ENCODE measurements around the gene GNAQ. TPM values are rescaled to one million over a fixed set of nuclear protein-coding genes. Genes with fewer than 3 reads are reported as not detected.

GNAQ gene
- total and polyA plus RNA-seq, 2 of the 13 experiments (the other 11 are each of a cell fraction or from before 2014, with no cell fraction given), result 16.5 to 17.7 TPM

- ATAC-seq, result no peak
- Histone ChIP-seq H3K27ac (ENCODE audit: extremely low read length, insufficient read depth, low read length) (no peak overlapping the region), H2AFZ (ENCODE audit: low read length) (no peak overlapping the region), H3K4me2 (ENCODE audit: low read depth, low read length) (no peak overlapping the region), H3K4me3 (replicated peaks in 1 of 3; ENCODE audit: insufficient read depth in 1 of 3, low read depth in 2 of 3, low read length in 3 of 3) (no peak overlapping the region), H3K27me3 (ENCODE audit: control insufficient read depth in 1 of 2, insufficient read depth in 2 of 2, low read length in 2 of 2) (no peaks in the 10 kb centered on the region), H4K20me1 (ENCODE audit: insufficient read depth, low read length) (no peaks in the 10 kb centered on the region), H3K9ac (ENCODE audit: insufficient read depth, low read depth, low read length) (no peak overlapping the region), H3K79me2 (ENCODE audit: insufficient read depth, low read length) (no peaks in the 10 kb centered on the region), H3K9me3 (ENCODE audit: low read length) (no peaks in the 10 kb centered on the region), H3K36me3 (replicated peaks in 1 of 2; ENCODE audit: control insufficient read depth in 1 of 2, insufficient read depth in 2 of 2, low read length in 2 of 2) (peaks cover 0 to 2% of the 10 kb centered on the region in 2 experiments; a peak in 2 of 5 replicates), H3K4me1 (ENCODE audit: insufficient read depth, low read length) (no peaks in the 10 kb centered on the region)
- no TSS peak for BruUV-seq (replicated peaks)
- no peak for DNase-seq (ENCODE audit: low spot score)
- in situ Hi-C loops (cut with HindIII; ENCODE audit: extremely low pct_ligation_motif_present, low pct_unique_long_range_greater_than_20kb) (no loop called here), intact Hi-C loops (cut with micrococcal nuclease; ENCODE audit: unreplicated experiment) (no loop called here)
- POLR2A ChIA-PET, result no interaction called here
- CTCF ChIA-PET (ENCODE audit: low intra/inter-chr PET ratio, low total read pairs), result no interaction called here
- no peak for FAIRE-seq
- 97% methylated on average over 6 of the region's 6 CpGs for WGBS (ENCODE audit: low lambda C conversion rate)
- TF ChIP-seq MAFK (conservative IDR thresholded peaks at IDR 0.05 in 1 of 2, IDR thresholded peaks at IDR 0.05 in 1 of 2; ENCODE audit: low read length in 2 of 2) (peak in 1 of 2 experiments; percentile 57; a peak in 2 of 4 replicates), MLLT10 (CRISPR knock-in tag; IDR thresholded peaks at IDR 0.05) (no peak), MAFF (IDR thresholded peaks at IDR 0.05; ENCODE audit: low read depth, low read length) (peak; percentile 47; the same call in 1 of the 2 replicates)
Measured at GRCh38 chr9:77899679-77900354, 131.8 kb downstream of the GNAQ start.

- no peak overlapping the region for H3K27ac ChIP-seq (ENCODE audit: extremely low read length, insufficient read depth, low read length)
- ATAC-seq (no peak), FAIRE-seq (no peak), DNase-seq (ENCODE audit: low spot score) (no peak)
- H3K36me3 ChIP-seq (replicated peaks in 1 of 2; ENCODE audit: control insufficient read depth in 1 of 2, insufficient read depth in 2 of 2, low read length in 2 of 2), result peaks cover under 1 to 2% of the 10 kb centered on the region in 2 experiments; a peak in 2 of 5 replicates
- no TSS peak for BruUV-seq (replicated peaks)
- H2AFZ ChIP-seq (ENCODE audit: low read length), result no peak overlapping the region
- WGBS (ENCODE audit: low lambda C conversion rate), result 89% methylated on average over 3 of the region's 3 CpGs
- in situ Hi-C loops (cut with HindIII; ENCODE audit: extremely low pct_ligation_motif_present, low pct_unique_long_range_greater_than_20kb), result no loop called here
- H3K27me3 ChIP-seq (ENCODE audit: control insufficient read depth in 1 of 2, insufficient read depth in 2 of 2, low read length in 2 of 2), result no peaks in the 10 kb centered on the region
- no peaks in the 10 kb centered on the region for H3K9me3 ChIP-seq (ENCODE audit: low read length)
- no peak overlapping the region for H3K4me2 ChIP-seq (ENCODE audit: low read depth, low read length)
- no peak overlapping the region for H3K9ac ChIP-seq (ENCODE audit: insufficient read depth, low read depth, low read length)
- H3K4me3 ChIP-seq (replicated peaks in 1 of 3; ENCODE audit: insufficient read depth in 1 of 3, low read depth in 2 of 3, low read length in 3 of 3), result no peak overlapping the region
- no peaks in the 10 kb centered on the region for H3K79me2 ChIP-seq (ENCODE audit: insufficient read depth, low read length)
- H4K20me1 ChIP-seq (ENCODE audit: insufficient read depth, low read length), result no peaks in the 10 kb centered on the region
- no peak for TF ChIP-seq PHF21A (CRISPR knock-in tag; IDR thresholded peaks at IDR 0.05)
- no peak for TF ChIP-seq TOE1 (CRISPR knock-in tag; IDR thresholded peaks at IDR 0.05)
- TF ChIP-seq ISL2 (CRISPR knock-in tag; IDR thresholded peaks at IDR 0.05), result no peak
- no peak for TF ChIP-seq NFE2 (CRISPR knock-in tag; IDR thresholded peaks at IDR 0.05)
- TF ChIP-seq POLR2A (IDR thresholded peaks at IDR 0.05; ENCODE audit: insufficient read depth in 1 of 2, low read depth in 2 of 2, low read length in 2 of 2), result no peak
- no peak for TF ChIP-seq AGO1 (IDR thresholded peaks at IDR 0.05; ENCODE audit: low read depth, low read length, poor library complexity, severe bottlenecking)
- TF ChIP-seq ZSCAN22 (CRISPR knock-in tag; IDR thresholded peaks at IDR 0.05), result no peak
- no peak for TF ChIP-seq ZFP91 (CRISPR knock-in tag; IDR thresholded peaks at IDR 0.05; ENCODE audit: borderline replicate concordance)
- no peak for TF ChIP-seq ZNF343 (CRISPR knock-in tag; IDR thresholded peaks at IDR 0.05)
- no peak for TF ChIP-seq ZNF839 (CRISPR knock-in tag; IDR thresholded peaks at IDR 0.05; ENCODE audit: borderline replicate concordance)
- no peak for TF ChIP-seq ZNF260 (CRISPR knock-in tag; IDR thresholded peaks at IDR 0.05; ENCODE audit: borderline replicate concordance, low read depth)
- TF ChIP-seq PAF1 (CRISPR knock-in tag; IDR thresholded peaks at IDR 0.05), result no peak
- intact Hi-C loops (cut with micrococcal nuclease; ENCODE audit: unreplicated experiment), result no loop called here
- no peaks in the 10 kb centered on the region for H3K4me1 ChIP-seq (ENCODE audit: insufficient read depth, low read length)
- ChIA-PET POLR2A (no interaction called here), CTCF (ENCODE audit: low intra/inter-chr PET ratio, low total read pairs) (no interaction called here)
Measured at GRCh38 chr9:77898864-77899263, 132.7 kb downstream of the GNAQ start.

All from HepG2 (cell line).